GM23248 (cell line): ENCODE results near the gene KIF4B.

ENCODE experiments used
- EZH2 ChIP-seq: fragments of 200-600 bp; sonication (generic); IDR thresholded peaks from 2 replicates; pipeline ENCODE4 v1.6.1; 2018; ENCODE audit warnings: antibody characterized with exemption, mild to moderate bottlenecking; ENCODE audit not compliant: insufficient read depth, poor library complexity, severe bottlenecking
- EZH2phosphoT487 ChIP-seq: fragments of 200-600 bp; sonication (generic); IDR thresholded peaks from 2 replicates; pipeline ENCODE4 v1.6.1; 2018; ENCODE audit warnings: antibody characterized with exemption, moderate library complexity, mild to moderate bottlenecking, low read depth; ENCODE audit not compliant: insufficient read depth

- TF ChIP-seq EZH2phosphoT487: no peak
- TF ChIP-seq EZH2: no peak
These were observed 4.9 kb upstream of the KIF4B start for GRCh38 chr5:155008669-155009068.
